ES-I3 (cell line): ENCODE measurements around the gene FNIP2.
"Not testable (repeated sequence)": the region's sequence is repeated elsewhere in the genome, so short reads cannot be mapped to it uniquely, and the experiment has no call there.

Experiments used
- H3K36me3 ChIP-seq: 2 replicates; pipeline ENCODE4 v1.6.1; 2013; ENCODE audit warnings: mild to moderate bottlenecking, low read length, control low read depth, moderate library complexity; ENCODE audit not compliant: insufficient read depth
- H3K4me1 ChIP-seq: 2 replicates; pipeline ENCODE4 v1.6.1; 2013; ENCODE audit warnings: mild to moderate bottlenecking, control low read depth, low read length; ENCODE audit not compliant: insufficient read depth
- H3K9ac ChIP-seq: 2 replicates; pipeline ENCODE4 v1.6.1; 2013; ENCODE audit warnings: low read depth, mild to moderate bottlenecking, low read length, moderate library complexity
- H3K9me3 ChIP-seq: 2 replicates; pipeline ENCODE4 v1.6.1; 2013; ENCODE audit warnings: mild to moderate bottlenecking, low read length, moderate library complexity; ENCODE audit not compliant: control insufficient read depth, insufficient read depth

The FNIP2 gene

GRCh38 chr4:158882142-158882541 is 113.3 kb downstream of the FNIP2 start:
- H3K9ac ChIP-seq, H3K9me3 ChIP-seq, H3K4me1 ChIP-seq, H3K36me3 ChIP-seq: not testable (repeated sequence)

GRCh38 chr4:158884280-158884679 is 115.5 kb downstream of the FNIP2 start:
- Histone ChIP-seq H3K9ac (no peak overlapping the region), H3K9me3 (peaks cover 4% of the 10 kb centered on the region; the same call in 1 of the 2 replicates), H3K36me3 (no peaks in the 10 kb centered on the region), H3K4me1 (no peaks in the 10 kb centered on the region)

GRCh38 chr4:158885564-158885963 is 116.7 kb downstream of the FNIP2 start:
- Histone ChIP-seq H3K9ac (no peak overlapping the region), H3K4me1 (no peaks in the 10 kb centered on the region), H3K36me3 (no peaks in the 10 kb centered on the region), H3K9me3 (peaks cover 3% of the 10 kb centered on the region; the same call in 1 of the 2 replicates)

GRCh38 chr4:158890294-158890693 is 121.5 kb downstream of the FNIP2 start:
- H3K9ac ChIP-seq: no peak overlapping the region
- H3K9me3 ChIP-seq: no peaks in the 10 kb centered on the region
- H3K4me1 ChIP-seq: no peaks in the 10 kb centered on the region
- H3K36me3 ChIP-seq: no peaks in the 10 kb centered on the region

- no peaks in the 10 kb centered on the region for H3K9me3 ChIP-seq
- peaks cover 5% of the 10 kb centered on the region for H3K4me1 ChIP-seq
- H3K9ac ChIP-seq: no peak overlapping the region
- no peaks in the 10 kb centered on the region for H3K36me3 ChIP-seq
These were observed 122.4 kb downstream of the FNIP2 start for GRCh38 chr4:158891256-158891655.

- Histone ChIP-seq H3K9ac (no peak overlapping the region), H3K36me3 (no peaks in the 10 kb centered on the region), H3K4me1 (peaks cover 8% of the 10 kb centered on the region), H3K9me3 (no peaks in the 10 kb centered on the region)
These were observed 126.0 kb downstream of the FNIP2 start for GRCh38 chr4:158894826-158895225.

- peaks cover 8% of the 10 kb centered on the region for H3K4me1 ChIP-seq
- no peak overlapping the region for H3K9ac ChIP-seq
- H3K36me3 ChIP-seq: no peaks in the 10 kb centered on the region
- no peaks in the 10 kb centered on the region for H3K9me3 ChIP-seq
These were observed 127.2 kb downstream of the FNIP2 start for GRCh38 chr4:158895797-158896576.

- not testable (repeated sequence) for H3K9me3 ChIP-seq, H3K36me3 ChIP-seq, H3K4me1 ChIP-seq, H3K9ac ChIP-seq
These were observed 127.9 kb downstream of the FNIP2 start for GRCh38 chr4:158896577-158897238.

- H3K9ac ChIP-seq, H3K36me3 ChIP-seq, H3K9me3 ChIP-seq: not testable (repeated sequence)
- peaks cover 18% of the 10 kb centered on the region for H3K4me1 ChIP-seq
These were observed 131.6 kb downstream of the FNIP2 start for GRCh38 chr4:158900408-158900807.

GRCh38 chr4:158902280-158903078 is 133.7 kb downstream of the FNIP2 start:
- H3K4me1 ChIP-seq, H3K9ac ChIP-seq, H3K9me3 ChIP-seq, H3K36me3 ChIP-seq: not testable (repeated sequence)

- no peaks in the 10 kb centered on the region for H3K36me3 ChIP-seq
- peaks cover 10% of the 10 kb centered on the region; the same call in 1 of the 2 replicates for H3K4me1 ChIP-seq
- H3K9ac ChIP-seq: no peak overlapping the region
- H3K9me3 ChIP-seq: no peaks in the 10 kb centered on the region
These were observed 134.2 kb downstream of the FNIP2 start for GRCh38 chr4:158903079-158903456.

GRCh38 chr4:158903472-158904043 is 134.7 kb downstream of the FNIP2 start:
- Histone ChIP-seq H3K4me1 (peaks cover 10% of the 10 kb centered on the region; the same call in 1 of the 2 replicates), H3K36me3 (no peaks in the 10 kb centered on the region), H3K9ac (no peak overlapping the region), H3K9me3 (no peaks in the 10 kb centered on the region)

GRCh38 chr4:158904815-158905214 is 136.0 kb downstream of the FNIP2 start:
- Histone ChIP-seq H3K36me3 (no peaks in the 10 kb centered on the region), H3K4me1 (peaks cover 10% of the 10 kb centered on the region; the same call in 1 of the 2 replicates), H3K9me3 (no peaks in the 10 kb centered on the region), H3K9ac (no peak overlapping the region)

- H3K9me3 ChIP-seq: no peaks in the 10 kb centered on the region
- H3K36me3 ChIP-seq: no peaks in the 10 kb centered on the region
- H3K4me1 ChIP-seq: peaks cover 10% of the 10 kb centered on the region; the same call in 1 of the 2 replicates
- H3K9ac ChIP-seq: no peak overlapping the region
These were observed 137.2 kb downstream of the FNIP2 start for GRCh38 chr4:158906073-158906472.
